Stimulated activated naive CD8-positive, alpha-beta T cell treated with anti-CD3 and anti-CD28 coated beads, Interleukin-15, Interleukin-2, amounts not matched to agents 100 U/mL and 50 U/mL, for 24 hours (primary cell): ENCODE measurements around the gene KCNE1.
A peak's percentile ranks its signal among the peaks of the same experiment; 100 is the strongest.
"Not testable (repeated sequence)": the region's sequence is repeated elsewhere in the genome, so short reads cannot be mapped to it uniquely, and the experiment has no call there.

Experiments
- ATAC-seq: fragments of 150-1000 bp; cut with Tn5 transposase; one replicate; pipeline ENCODE4 v1.10.0; 2021
- DNase-seq: peaks from one replicate; pipeline ENCODE4 v3.0.0; 2021

KCNE1 gene

DNA sequence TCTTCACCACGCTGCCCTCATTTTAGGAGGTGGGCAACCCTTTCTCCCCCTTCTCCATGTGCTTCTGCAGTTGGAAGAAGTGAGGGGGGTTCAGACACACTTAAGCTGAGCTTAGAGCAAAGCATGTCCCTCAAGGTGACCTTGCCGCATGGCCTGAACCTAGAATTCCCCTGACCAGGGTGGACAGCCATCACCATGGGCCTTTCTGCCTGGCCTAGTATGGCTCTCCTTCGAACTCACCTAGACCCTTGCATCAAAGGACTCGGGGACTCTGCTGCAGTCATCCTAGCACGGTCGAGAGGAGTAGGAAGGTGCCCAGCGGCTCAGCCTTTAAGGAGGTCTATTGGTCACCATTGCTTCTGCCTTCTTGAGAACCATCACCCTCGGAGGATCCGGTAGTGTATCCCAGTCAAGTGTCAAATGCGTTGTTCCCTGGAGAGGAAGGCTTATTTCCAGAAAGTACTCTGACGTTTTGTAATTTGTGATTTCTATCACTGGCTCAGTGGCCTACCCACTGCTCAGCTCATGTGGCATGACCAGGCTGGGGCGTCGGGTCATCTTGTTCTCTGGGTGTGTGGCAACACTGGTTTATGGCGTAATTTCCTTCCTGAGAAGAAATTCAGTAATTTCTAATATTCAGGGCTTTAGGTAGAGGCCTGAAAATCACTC, at the start of gene KCNE1:
KCNE1 (minus strand) TSS at position 424 of the 669 bp plus-strand sequence. CDS start 62,576 bp downstream, outside the sequence.
- DNase-seq (no peak), ATAC-seq (no peak)

DNA sequence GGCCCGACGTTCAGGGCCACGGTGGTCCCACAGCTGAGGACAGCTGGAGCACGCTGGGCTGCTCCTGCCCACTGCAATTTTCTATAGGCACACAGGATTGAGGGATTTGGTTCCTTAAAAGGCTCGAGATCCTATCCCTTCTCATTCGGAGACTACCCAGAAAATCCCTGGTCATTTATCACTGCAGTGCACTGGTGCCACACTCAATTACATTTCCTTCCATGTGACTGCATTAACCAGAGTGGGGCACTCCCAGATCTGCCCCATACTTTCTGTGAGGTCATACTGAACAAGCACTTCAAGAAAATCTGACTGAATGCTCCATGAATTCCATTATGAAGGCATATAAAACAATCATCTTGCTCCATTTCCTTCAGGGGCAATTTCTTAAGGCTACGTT, 49.8 kb upstream of the KCNE1 start:
- ATAC-seq (no peak), DNase-seq (no peak)

DNA sequence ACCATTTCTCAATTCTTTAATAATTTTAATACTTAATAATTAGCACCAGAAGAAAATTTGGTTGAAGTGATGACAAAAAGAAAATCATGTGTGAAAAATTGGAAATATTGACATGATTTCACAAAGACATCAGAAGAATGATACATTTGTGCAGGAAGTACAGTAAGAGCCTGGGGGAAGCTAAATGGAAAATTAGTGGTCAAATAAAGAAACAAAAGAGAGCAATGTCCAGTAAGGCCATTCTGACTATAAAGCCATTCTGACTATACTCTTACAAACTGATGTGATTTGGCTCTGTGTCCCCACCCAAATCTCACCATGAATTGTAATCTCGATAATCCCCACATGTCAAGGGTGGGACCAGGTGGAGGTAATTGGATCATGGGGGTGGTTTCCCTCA, 48.6 kb upstream of the KCNE1 start:
- ATAC-seq, result no peak
- DNase-seq, result no peak

DNA sequence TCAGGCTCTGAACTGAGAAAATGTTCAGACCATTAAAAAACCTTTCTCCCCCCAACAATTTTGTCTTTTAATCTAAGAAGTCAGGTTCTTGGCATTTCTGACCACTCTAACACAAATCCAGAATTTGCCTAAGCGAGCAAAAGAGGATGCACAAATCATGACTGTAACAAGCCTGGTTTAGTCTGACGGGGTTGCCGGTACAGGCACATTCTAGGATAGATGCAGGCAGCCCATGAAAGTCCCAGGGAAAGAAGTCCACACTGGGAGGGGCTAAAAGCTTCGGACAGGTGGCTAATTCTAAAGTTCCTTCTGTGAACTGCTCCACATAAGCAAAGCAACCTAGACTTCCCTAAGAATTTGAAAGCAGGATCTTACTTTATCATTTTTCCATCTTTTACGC, 48.0 kb upstream of the KCNE1 start:
- no peak for ATAC-seq

DNA sequence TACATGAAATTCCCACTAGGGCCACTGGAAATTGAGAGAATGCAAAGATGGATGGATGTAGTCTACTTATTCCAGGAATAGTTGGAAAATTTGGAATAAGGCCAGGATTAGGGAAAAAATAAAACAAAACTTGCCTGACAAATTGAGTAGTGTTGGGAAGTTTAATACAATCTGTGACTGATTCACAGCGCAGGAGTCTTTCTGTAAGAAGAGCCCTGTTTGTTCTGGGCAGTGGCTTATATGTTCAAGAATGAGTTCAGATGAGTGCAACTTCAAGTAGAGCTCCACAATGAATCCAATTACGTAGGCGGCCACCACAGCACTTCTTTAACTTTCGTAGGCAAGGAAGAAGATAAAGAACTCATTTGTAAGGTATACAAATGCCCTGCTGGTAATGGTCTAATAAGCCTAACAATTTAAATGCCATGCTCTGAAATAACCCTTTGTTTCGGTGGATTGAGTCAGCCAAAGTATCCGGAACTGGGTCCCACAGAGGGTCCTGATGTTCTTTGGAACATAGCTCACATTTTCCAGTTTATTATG, 47.1 kb upstream of the KCNE1 start:
- DNase-seq, result no peak
- peak; percentile 9 for ATAC-seq

More for the DNA sequence above, 48.0 kb upstream of the KCNE1 start:
- no peak for DNase-seq

DNA sequence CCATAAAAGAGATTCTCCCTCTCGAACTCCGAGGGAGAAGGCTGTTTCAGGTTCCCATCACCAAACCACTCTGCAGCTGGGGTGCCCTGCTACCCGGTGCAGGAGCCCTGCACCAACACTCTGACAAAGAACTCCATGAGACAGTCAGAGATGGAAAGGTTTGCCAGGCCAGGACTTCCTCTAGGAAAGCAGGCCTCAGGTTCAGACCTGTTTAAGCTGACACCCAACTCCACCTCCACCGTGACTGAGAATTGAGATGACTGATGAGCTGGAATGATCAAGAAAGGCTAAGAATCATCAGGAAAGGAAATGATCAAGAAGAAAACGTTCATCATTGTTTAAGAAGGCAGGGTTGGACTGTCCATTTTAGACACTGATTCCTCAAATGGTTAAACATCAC, 46.2 kb upstream of the KCNE1 start:
- ATAC-seq (no peak), DNase-seq (no peak)

DNA sequence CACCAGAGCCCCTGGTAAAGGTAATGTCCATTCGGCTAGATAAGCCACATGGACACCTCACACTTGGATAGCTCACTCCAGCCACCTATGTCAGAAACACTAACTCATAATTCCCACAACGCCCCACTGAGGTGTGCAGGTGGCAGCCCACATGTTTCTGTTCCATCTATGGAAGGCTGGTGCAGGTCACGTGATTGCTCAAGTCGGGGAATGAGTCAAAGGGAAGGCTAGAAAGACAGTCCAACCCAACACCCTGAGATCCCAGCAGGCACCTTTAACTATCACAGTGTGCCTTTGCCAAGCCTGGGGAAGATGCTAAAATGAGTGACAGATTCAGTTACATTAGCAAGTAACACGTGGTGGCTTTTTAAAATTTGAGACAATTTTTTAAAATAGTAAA, 45.3 kb upstream of the KCNE1 start:
- ATAC-seq, result peak; percentile 58
- no peak for DNase-seq

DNA sequence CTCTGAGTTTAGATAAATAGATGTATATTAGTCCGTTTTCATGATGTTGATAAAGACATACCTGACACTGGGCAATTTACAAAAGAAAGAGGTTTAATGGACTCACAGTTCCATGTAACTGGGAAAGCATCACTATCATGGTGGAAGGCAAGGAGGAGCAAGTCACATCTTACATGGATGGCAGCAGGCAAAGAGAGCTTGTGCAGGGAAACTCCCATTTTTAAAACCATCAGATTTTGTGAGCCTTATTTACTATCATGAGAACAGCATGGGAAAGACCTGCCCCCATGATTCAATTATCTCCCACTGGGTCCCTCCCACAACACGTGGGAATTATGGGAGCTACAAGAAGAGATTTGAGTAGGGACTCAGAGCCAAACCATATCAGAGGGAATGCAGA, 42.7 kb upstream of the KCNE1 start:
- ATAC-seq, DNase-seq: not testable (repeated sequence)

DNA sequence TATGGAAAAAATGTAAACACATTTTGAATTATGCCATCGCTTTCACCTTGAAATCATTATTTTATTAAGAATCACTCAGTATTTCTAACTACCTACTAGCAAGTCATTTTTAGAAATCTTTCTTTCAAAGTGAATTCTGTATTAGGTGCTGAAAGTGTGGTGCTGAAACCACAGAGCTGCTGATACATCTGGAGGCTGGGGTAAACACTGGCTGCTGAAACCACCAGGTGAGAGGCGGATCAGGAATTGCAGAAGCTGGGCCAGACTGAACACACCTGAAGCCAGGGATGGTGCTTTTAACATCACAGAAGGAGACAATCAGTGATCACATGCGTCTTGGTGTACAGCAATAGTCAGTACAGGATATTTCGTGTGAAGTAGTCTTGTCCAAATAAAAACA, 42.2 kb upstream of the KCNE1 start:
- no peak for DNase-seq
- no peak for ATAC-seq

DNA sequence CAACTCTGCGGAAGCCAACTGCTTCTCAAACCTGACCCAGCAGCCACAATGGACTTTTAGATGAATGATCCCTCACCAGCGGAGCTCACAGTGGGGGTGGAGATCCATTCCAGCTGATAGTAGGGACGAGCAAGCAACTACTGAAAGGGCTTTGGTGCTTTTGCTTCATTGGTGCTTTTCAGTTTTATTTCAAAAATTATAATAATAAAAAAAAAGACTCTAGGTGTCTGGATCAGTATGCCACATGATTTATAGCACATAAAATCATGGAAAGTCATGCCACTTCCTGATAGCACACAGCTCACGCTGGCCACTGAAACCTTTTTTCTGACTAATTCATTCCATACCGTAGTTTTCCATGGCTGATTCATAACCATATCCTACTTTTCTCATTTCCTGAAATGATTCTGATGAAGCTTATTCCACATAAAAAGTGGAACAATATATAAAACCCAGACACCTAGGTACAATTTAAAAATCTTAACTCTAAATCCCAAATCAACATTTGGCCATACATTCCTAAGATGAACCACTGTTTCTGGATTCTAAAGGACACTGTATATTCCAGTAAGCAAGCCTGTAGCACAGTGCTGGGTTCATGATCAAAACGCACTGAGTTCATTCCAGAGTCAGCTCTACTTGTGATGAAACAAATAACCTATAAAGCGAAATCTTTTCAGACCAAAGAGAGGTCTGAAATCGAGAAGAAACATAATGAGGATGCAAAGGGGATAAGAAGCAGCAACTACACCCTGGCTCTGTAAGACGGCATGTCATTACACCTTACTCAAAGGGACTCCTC, 41.3 kb upstream of the KCNE1 start:
- peak; percentile 35 for ATAC-seq

DNA sequence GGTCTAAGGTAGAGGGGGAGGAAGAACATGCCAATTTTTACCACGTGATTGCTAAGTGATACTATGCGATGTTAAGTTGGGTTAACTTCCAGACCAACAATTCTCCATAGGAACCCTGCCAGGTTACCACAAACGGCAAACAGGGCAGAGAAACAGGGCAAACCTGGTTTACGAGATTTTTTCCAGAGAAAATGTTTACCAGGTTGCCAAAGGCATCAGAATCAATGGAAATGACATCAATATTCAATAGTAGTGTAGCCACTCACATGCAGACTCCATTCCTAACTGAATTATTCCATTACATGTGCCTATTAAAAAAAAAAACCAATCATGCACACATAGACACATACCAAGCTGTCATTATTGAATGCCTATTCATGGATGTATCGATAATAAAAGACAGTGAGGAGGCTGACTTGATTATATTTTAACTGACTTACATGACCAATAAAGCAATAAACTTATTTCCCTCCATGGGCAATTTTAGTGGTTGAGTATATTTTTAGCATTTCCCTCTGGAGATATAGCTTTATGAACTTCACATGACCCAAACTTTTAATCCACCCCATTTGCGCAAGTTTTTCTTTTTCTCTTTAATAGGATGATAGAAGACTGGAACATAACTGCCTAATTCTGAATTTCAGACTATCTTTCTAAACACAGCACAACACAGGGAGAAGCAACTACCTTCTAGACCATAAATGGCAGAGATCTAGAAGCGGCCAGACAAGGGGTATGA, 40.5 kb upstream of the KCNE1 start:
- no peak for ATAC-seq
- DNase-seq, result no peak

More for the DNA sequence above, 41.3 kb upstream of the KCNE1 start:
- no peak for DNase-seq

DNA sequence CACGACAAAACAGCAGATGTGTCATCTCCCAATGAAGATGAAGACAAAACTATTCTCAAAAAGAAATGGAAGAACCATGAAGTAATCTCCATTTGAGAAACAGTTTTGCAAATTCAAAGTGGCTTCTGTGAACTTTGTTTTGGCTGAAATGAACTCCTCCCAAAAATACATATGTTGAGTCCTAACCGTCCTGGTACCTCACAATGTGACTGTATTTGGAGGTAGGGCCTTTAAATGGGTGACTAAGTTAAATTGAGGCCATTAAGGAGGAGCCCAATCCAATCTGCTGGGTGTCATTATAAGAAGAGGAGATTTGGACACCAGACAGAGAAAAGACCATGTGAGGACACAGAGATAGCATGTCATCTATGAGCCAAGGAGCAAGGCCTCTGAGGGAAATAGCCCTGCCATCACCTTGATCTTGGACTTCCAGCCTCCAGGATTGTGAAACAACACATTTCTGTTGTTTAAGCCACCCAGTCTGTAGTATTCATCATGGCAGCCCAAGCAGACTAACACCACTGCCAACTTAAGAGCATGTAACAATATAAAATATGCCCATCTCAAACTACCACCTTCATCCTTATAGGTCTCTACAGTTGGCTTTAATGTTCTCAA, 38.3 kb upstream of the KCNE1 start:
- no peak for DNase-seq
- ATAC-seq, result no peak

DNA sequence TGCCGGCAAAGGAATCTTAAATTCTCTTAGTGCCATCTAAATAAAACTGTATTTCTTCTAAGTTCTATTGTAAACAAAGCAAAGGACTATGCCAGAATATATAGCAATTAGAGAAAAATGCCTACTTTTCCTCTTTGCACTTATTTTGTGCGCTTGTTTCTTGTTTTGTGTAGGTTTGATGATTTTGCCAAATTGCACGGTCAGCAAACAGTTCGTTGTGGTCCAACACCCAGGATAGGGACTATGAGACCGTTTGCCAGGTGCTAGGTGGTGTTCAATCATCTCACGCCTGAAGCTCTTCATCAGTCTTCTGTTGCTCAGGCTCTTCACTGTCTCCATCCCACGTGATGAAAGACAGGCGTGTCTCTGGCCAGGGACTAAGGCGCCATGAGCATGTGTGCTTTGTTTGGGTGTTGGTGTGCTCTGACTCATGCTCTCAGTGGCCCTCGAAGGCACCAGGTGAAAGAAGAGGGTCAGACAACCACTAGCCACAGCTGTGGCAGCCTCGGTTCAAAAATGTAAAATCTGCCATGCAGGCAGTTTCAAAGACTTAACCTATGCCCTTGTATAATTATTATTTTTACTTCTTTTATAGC, 36.9 kb upstream of the KCNE1 start:
- DNase-seq (no peak), ATAC-seq (no peak)

DNA sequence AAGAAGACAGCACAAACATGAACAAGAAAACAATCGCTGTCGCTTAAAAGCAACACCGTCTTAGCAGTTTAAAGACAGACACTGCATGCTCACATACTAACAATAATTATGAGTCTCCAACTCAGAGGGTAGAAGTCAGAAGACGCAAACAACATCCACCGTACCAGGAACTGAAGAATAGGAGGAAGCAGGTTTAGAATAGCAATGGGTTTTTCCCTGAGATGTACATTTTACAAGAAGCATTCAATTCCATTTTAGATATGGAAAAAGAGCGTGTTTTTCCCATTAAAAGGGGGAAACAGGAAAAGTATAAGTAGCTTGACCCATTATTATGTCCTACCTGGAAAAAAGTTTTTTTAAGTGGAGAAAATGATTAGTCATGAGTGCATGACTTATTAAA, 34.5 kb upstream of the KCNE1 start:
- DNase-seq (no peak), ATAC-seq (no peak)

DNA sequence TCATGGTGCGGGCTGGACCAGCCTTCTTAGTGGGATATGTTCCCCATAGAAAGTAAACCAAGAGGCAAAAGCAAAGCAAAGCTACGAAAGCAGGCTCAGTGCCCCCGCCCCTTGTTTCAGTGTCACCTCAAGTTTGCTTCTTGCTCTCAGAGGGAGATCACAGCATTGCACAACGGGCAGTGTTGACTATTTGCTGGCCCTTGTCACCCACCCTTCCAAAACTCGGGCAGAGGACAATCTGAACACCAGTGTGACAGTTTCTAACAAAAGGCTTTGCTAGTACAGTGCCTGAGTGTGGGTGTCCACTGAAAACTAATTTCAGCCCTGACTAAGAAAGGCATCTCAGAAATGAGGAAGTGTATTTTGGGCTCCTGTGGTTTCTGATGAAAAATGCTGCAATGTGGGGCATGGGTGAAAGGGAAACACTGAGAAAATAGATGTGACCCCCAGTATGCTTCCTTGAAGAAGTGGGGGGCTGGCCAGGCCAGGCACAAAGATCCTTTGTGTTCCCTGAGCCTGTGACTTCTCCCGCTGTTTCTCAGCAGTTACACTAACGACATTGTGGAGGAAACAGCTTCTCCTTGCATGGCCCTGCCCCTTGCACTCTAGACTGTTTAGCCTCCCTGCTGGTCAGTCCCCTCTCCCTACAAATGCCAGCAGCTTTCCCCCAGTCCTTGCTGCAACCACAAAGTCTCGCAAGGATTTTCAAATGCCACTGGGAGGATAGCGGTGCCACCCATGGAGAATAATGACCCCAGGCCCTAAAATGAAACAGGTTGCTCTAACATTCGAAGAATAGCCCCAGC, 33.3 kb upstream of the KCNE1 start:
- peak; percentile 42 for ATAC-seq
- peak; percentile 19 for DNase-seq

DNA sequence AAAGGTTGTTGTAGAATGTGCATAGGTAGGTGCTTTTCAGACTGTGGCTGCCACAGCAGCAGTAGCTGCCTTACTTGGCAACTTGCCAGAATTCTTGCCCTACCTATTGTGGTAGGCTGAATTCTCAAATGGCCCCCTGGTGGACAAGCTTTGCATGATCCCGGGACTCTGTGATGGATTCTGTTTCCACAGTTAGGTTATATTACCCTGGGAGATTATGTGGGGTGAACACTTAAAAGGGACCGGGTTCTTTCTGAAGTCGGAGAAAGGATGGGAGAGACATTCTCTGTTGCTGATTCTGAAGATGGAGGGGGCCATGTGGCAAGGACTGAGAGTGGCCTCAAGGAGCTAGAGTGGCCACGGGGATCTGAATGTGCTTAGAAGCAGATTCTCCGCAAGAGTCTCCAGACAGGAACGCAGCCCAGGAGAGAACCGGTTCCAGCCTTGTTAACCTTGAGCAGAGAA, 32.1 kb upstream of the KCNE1 start:
- peak; percentile 29 for ATAC-seq
- peak; percentile 59 for DNase-seq

DNA sequence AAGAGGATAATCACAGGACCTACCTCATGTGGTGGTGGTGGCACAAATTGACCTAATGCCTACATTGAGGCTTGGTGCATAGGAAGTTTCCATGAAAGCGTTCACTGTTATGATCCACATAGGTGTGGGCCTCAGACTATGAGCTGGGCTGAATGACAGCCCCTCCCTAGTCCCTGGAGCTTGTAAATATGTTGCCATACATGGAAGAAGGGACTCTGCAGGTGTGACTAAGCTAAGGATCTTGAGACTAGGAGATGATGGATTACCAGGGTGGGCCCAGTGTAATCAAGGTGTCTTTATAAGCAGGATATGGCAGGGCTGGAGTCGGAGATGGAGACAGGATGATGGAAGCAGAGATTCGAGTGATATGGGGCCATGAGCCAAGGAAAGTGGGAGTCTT, 31.0 kb upstream of the KCNE1 start:
- DNase-seq (no peak), ATAC-seq (no peak)

DNA sequence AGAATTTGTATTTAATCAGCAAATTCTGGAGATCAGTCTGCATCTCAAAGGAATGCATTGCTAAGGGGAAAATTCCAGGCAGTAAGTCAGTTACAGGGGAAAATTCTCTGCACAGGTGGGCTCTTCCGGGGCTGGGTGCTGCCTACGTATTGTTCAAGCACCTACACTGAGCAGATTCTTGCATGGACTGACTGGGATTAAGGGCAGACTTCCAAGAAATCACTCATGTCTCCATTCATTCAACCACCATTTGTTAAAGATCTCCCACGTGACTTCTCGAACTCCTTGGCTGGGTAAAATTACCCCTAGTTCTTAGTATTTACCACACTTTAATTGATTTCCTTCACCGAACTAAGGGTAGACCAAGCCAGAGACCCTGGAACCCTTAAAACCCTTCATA, 28.2 kb upstream of the KCNE1 start:
- no peak for DNase-seq
- no peak for ATAC-seq

DNA sequence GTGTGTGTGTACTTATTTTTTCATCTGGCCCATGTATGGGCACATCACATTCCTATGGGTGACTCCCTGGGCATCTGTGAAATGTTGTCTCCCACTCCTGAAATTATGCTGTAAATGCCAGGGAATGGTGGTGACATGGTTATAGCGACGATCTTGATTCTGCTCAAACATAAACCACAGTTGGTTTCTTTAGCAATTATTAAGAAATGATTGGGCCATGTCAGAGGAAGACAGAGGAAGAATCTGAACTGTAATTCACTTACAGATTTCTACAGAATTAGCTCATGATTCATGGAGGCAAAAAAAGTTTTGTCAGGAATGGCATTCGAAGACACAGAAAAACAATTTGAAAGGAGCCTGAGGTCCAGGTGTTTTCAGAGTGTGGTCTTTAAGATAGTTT, 25.8 kb upstream of the KCNE1 start:
- DNase-seq, result no peak

DNA sequence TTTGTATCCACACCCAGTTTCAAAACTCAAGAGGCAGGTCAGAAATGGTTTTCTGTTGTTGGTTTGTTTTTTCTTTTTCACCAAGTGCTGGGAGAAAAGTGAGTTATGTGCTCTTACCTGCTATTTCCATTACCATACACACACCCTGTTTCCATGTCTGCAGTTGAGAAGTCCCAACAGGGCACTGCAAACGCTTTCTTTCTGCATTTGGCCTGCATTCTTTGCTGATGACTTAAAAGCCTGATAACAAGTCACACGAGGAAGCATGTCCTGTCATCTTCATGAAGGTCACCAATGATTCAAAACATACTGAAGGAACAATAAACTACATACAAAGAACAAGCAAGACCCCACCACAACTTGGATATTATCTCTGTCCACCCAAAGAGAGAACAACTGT, 24.8 kb upstream of the KCNE1 start:
- DNase-seq (no peak), ATAC-seq (peak; percentile 41)

More for the DNA sequence above, 25.8 kb upstream of the KCNE1 start:
- no peak for ATAC-seq

DNA sequence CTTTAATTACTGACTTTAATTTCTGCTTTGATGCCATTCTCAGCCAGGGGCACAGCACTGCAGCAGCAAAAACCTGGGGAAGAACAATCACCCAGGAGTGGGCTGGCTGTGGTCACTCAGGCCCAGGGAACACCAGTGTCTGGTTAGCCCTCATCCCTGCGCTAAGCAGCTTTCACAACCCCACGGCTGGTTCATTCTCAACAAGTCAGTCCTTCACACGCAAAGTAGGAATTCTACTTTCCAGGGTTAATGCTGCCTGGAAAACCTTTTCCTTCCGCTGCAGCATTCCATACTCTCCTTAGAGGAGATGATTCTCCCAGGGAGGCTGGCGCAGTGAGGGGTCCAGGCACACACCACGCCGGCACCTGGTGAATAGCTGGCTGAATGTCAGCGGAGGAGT, 24.3 kb upstream of the KCNE1 start:
- ATAC-seq (no peak), DNase-seq (no peak)
